A673 (cell line): ENCODE measurements around the gene KIF17. TPM values are rescaled to one million over a fixed set of nuclear protein-coding genes. Genes with fewer than 3 reads are reported as not detected.

Experiments used
- BruUV-seq: library from RNA; stranded (reverse); fragments of 400-500 nt; replicated peaks from 2 replicates; lab custom pipeline; 2021; lab: Mats Ljungman, UMichigan
- CTCF ChIA-PET: fragments of 300-600 bp; sonication (Branson Sonifier 250); formaldehyde crosslinking; loops from one replicate; lab custom pipeline; 2022; ENCODE audit warnings: antibody characterized with exemption; lab: Charles Lee
- POLR2A ChIA-PET: fragments of 300-600 bp; sonication (Branson Sonifier 250); formaldehyde crosslinking; loops from one replicate; lab custom pipeline; 2022; ENCODE audit warnings: antibody characterized with exemption; ENCODE audit not compliant: low non-redundant PET; lab: Charles Lee
- DNase-seq: peaks from one replicate; pipeline ENCODE4 v3.0.0-alpha.2; 2015; ENCODE audit warnings: low spot score
- H3K27ac ChIP-seq: fragments of 200-600 bp; sonication (generic); 2 replicates; pipeline ENCODE4 v1.5.1; 2016; ENCODE audit warnings: mixed run types, low read depth, mild to moderate bottlenecking, mixed read lengths, antibody characterized with exemption, low read length; ENCODE audit not compliant: poor library complexity, severe bottlenecking
- H3K27me3 ChIP-seq: fragments of 200-600 bp; sonication (generic); replicated peaks from 2 replicates; pipeline ENCODE4 v1.6.1; 2017; ENCODE audit warnings: mixed run types, low read depth, mild to moderate bottlenecking, mixed read lengths, antibody characterized with exemption, low read length; ENCODE audit not compliant: insufficient read depth, poor library complexity
- H3K36me3 ChIP-seq: fragments of 200-600 bp; sonication (generic); 2 replicates; pipeline ENCODE4 v1.6.1; 2016; ENCODE audit warnings: mixed run types, mild to moderate bottlenecking, mixed read lengths, antibody characterized with exemption, low read length; ENCODE audit not compliant: insufficient read depth, poor library complexity, severe bottlenecking
- H3K4me1 ChIP-seq: fragments of 200-600 bp; sonication (generic); 2 replicates; pipeline ENCODE4 v1.6.1; 2017; ENCODE audit warnings: mixed run types, mild to moderate bottlenecking, mixed read lengths, antibody characterized with exemption, low read length; ENCODE audit not compliant: insufficient read depth, poor library complexity, severe bottlenecking
- H3K4me3 ChIP-seq: fragments of 200-600 bp; sonication (generic); 2 replicates; pipeline ENCODE4 v1.5.1; 2016; ENCODE audit warnings: low read depth, mixed run types, mild to moderate bottlenecking, mixed read lengths, low read length; ENCODE audit not compliant: poor library complexity, severe bottlenecking
- H3K9me3 ChIP-seq: fragments of 200-600 bp; sonication (generic); 2 replicates; pipeline ENCODE4 v1.6.1; 2016; ENCODE audit warnings: mixed run types, low read depth, mild to moderate bottlenecking, mixed read lengths, antibody characterized with exemption, low read length; ENCODE audit not compliant: poor library complexity, severe bottlenecking
- CTCF ChIP-seq: fragments of 300-800, 200-600 bp; sonication (generic); conservative IDR thresholded peaks from 2 replicates; pipeline ENCODE4 v1.5.1; 2017; ENCODE audit warnings: low read depth, mild to moderate bottlenecking, antibody characterized with exemption, low read length, moderate library complexity, mixed read lengths
- EZH2 ChIP-seq: fragments of 200-600 bp; sonication (generic); IDR thresholded peaks from 2 replicates; pipeline ENCODE4 v1.6.1; 2017; ENCODE audit warnings: borderline replicate concordance, low read depth, mild to moderate bottlenecking, mixed read lengths, antibody characterized with exemption, low read length; ENCODE audit not compliant: poor library complexity, severe bottlenecking
- intact Hi-C: fragments of 100-400 bp; cut with micrococcal nuclease; formaldehyde crosslinking; loops from one replicate; pipeline ENCODE4 v1.10.0; 2022; ENCODE audit not compliant: unreplicated experiment
- total RNA-seq: library from RNA; stranded (reverse); gene quantifications from 2 replicates; pipeline ENCODE4 v1.2.3, GENCODE V29; 2021

Gene KIF17
- total RNA-seq, 1 experiment from 2014 or later: 0.71 TPM

GRCh38 chr1:20615946-20616846 lies 101.6 kb downstream of the KIF17 start:
- H3K27me3 ChIP-seq: no peaks in the 10 kb centered on the region
- intact Hi-C loops: no loop called here
- no peak overlapping the region for H3K27ac ChIP-seq
- no TSS peak for BruUV-seq
- CTCF ChIA-PET: no interaction called here
- no peaks in the 10 kb centered on the region for H3K9me3 ChIP-seq
- DNase-seq: no peak
- POLR2A ChIA-PET: no interaction called here
- TF ChIP-seq CTCF (no peak), EZH2 (no peak)
- no peaks in the 10 kb centered on the region for H3K36me3 ChIP-seq
- H3K4me3 ChIP-seq: no peak overlapping the region
- H3K4me1 ChIP-seq: no peaks in the 10 kb centered on the region

- no peak for DNase-seq
- no peak for TF ChIP-seq CTCF
- TF ChIP-seq EZH2: no peak
- intact Hi-C loops: no loop called here
- Histone ChIP-seq H3K36me3 (no peaks in the 10 kb centered on the region), H3K9me3 (no peaks in the 10 kb centered on the region), H3K27me3 (no peaks in the 10 kb centered on the region), H3K4me1 (no peaks in the 10 kb centered on the region), H3K4me3 (no peak overlapping the region), H3K27ac (no peak overlapping the region)
- no TSS peak for BruUV-seq
- POLR2A ChIA-PET: interaction anchor here (0.6 kb wide), 1 partner anchor 104 kb away, joined by 4 read pairs; the partner anchor contains the start of gene KIF17
- CTCF ChIA-PET: no interaction called here
Observed at GRCh38 chr1:20614131-20614579, 103.7 kb downstream of the KIF17 start.

Other genes with a start within 250 kb of the KIF17 start
- gene CAMK2N1, start 231.8 kb downstream of the KIF17 start, total RNA-seq: 0.41 and 0.50 TPM in 2 replicates
- gene MUL1, start 209.9 kb downstream of the KIF17 start, total RNA-seq: 20.1 and 21.6 TPM in 2 replicates
- gene FAM43B, start 165.4 kb downstream of the KIF17 start, total RNA-seq: not detected in 2 replicates
- gene CDA, start 128.9 kb downstream of the KIF17 start, total RNA-seq: not detected in 2 replicates
- gene PINK1, start 84.5 kb downstream of the KIF17 start, total RNA-seq: 7.2 and 13.3 TPM in 2 replicates
- 230 and 238 TPM in 2 replicates for gene DDOST, start 56.6 kb downstream of the KIF17 start, total RNA-seq
- 1.1 and 1.9 TPM in 2 replicates for gene SH2D5, start 14.7 kb upstream of the KIF17 start, total RNA-seq
- 334 and 337 TPM in 2 replicates for gene HP1BP3, start 69.3 kb upstream of the KIF17 start, total RNA-seq